MV-4-11 (cell line): ENCODE data around the gene TIMELESS.
"Not testable (repeated sequence)": the region's sequence is repeated elsewhere in the genome, so short reads cannot be mapped to it uniquely, and the experiment has no call there.

Source experiments
- DNase-seq: peaks from one replicate; lab custom pipeline; 2025; lab: John Stamatoyannopoulos, UW

The TIMELESS gene

GRCh38 chr12:56408799-56409417 is 40.3 kb downstream of the TIMELESS start:
- no peak for DNase-seq

- DNase-seq, result not testable (repeated sequence)
Measured at GRCh38 chr12:56404227-56404626, 45.0 kb downstream of the TIMELESS start.

DNA sequence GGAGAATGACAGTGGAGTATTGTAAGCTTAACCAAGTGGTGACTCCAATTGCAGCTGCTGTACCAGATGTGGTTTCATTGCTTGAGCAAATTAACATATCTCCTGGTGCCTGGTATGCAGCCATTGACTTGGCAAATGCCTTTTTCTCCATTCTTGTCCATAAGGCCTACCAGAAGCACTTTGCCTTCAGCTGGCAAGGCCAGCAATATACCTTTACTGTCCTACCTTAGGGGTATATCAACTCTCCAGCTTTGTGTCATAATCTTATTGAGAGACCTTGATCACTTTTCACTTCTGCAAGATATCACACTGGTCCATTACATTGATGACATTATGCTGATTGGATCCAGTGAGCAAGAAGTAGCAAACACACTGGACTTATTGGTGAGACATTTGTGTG is 47.6 kb downstream of the TIMELESS start:
- not testable (repeated sequence) for DNase-seq

DNA sequence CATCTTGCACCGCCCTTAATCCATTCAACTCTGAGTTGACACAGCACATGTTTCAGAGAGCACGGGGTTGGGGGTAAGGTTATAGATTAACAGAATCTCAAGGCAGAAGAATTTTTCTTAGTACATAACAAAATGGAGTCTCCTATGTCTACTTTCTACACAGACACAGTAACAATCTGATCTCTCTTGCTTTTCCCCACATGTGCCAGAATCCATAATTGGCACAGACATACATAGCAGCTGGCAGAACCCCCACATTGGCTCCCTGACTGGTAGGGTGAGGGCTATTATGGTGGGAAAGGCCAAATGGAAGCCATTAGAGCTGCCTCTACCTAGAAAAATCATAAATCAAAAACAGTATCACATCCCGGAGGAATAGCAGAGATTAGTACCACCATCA is 48.1 kb downstream of the TIMELESS start:
- DNase-seq, result not testable (repeated sequence)

DNA sequence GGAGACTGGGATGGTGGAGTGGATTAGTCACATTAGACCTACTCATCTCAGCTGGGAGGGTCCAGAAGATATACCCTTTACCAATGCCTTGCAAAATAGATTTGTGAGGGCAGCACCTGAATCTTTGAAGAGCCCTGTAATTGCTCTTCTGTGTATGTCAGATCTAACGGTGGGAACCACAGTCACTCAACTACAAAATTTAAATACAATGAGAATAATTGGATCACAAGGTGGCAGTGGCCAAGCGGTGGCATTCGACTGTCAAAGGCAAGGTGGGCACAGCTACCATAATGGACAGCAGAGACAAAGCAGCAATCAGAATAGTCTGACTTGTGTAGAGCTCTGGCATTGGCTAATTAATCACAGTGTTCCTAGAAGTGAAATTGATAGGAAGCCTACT is 49.8 kb downstream of the TIMELESS start:
- not testable (repeated sequence) for DNase-seq

DNA sequence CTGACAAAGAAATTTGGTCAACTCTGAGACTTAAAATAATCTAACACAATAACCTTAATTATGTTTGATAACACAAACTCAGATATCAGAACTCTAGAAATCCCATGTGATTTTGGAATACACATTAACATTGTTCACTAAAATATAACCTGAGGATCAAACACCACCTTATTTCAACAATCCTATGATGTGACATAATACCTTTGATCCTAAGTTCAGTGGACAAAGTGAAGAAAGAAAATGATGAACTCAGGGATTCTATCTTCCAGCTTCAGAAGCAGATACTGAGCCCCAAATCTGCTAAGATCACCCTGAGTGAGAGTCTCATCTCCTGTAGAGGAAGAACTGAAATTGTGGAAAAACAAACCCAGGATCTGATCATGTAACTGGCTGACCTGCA is 50.9 kb downstream of the TIMELESS start:
- DNase-seq, result no peak

DNA sequence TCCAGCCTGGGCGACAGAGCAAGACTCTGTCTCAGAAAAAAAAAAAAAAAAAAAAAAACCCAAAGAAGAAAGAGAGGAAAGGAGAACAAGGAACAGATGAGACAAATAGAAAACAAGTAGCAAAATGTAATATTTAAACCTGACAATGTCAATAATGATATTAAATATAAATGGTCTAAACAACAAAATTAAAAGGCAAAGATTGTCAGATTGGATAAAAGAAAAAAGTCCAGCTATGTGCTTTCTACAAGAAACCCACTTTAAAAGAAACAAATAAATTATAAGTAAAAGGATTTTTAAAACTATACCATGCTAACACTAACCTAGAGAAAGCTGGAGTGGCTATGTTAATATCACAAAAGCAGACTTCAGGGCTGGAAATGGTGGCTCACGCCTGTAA is 56.9 kb downstream of the TIMELESS start:
- DNase-seq, result no peak

GRCh38 chr12:56391721-56392120 is 57.5 kb downstream of the TIMELESS start:
- DNase-seq, result no peak

DNA sequence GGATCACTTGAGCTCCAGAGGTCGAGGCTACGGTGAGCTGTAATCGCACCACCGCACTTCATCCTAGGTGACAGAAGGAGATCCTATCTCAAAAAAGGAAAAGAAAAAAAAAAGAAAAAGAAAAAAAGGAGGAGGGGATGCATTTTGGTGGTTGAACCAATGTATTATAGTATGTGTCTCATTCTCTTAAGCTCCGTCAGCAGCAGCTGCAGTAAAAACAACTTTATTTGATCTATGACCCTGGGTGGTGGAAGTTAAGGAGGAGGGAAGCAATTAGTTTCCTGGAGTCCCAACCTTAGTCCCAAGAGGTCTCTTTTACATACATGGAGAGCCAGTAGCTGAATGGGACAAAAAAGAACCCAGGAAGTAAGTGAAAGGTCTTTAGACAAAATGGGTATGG is 59.8 kb downstream of the TIMELESS start:
- no peak for DNase-seq

DNA sequence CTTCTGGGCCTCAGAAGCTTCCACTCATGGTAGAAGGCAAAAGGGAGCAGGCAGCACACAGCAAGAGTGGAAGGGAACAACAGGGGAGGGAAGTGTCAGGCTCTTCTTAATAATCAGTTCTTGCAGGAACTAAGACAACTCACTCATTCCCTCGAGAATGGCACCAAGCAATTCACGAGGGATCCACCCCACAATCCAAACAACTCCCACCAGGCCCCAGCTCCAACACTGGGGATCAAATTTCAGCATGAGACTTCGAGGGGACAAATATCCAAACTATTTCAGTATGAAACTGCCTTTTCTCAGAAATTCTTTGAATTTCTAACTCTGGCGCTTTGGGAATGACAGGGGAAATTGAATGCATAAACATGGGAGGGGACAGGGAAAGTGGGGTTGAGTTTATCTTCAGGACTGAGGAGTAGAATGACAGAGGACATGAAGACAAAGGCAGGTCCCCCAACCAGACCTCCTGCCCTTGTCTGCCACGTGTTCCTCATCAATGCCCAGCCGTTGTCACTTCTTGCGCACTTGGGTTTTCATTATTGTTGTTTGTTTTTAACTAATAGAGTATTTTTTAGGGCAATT is 62.0 kb downstream of the TIMELESS start:
- DNase-seq, result no peak

GRCh38 chr12:56385873-56386272 is 63.4 kb downstream of the TIMELESS start:
- DNase-seq, result no peak

GRCh38 chr12:56382611-56383010 is 66.6 kb downstream of the TIMELESS start:
- DNase-seq, result no peak

DNA sequence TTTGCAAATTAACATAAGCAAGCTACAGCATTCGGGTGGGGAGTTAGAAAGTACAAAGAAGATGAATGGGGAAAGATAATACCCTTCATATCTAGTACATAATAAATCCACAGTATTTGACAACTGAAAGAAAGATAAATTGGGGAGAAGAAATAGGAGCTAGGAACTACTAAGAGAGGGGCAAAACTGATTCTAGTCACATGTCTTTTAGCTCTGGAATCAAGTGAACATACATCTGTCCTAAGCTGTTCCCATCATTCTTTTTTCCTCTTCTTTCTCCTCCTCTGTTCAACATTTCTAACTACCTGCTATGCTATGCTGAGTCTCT is 71.3 kb downstream of the TIMELESS start:
- DNase-seq, result no peak

DNA sequence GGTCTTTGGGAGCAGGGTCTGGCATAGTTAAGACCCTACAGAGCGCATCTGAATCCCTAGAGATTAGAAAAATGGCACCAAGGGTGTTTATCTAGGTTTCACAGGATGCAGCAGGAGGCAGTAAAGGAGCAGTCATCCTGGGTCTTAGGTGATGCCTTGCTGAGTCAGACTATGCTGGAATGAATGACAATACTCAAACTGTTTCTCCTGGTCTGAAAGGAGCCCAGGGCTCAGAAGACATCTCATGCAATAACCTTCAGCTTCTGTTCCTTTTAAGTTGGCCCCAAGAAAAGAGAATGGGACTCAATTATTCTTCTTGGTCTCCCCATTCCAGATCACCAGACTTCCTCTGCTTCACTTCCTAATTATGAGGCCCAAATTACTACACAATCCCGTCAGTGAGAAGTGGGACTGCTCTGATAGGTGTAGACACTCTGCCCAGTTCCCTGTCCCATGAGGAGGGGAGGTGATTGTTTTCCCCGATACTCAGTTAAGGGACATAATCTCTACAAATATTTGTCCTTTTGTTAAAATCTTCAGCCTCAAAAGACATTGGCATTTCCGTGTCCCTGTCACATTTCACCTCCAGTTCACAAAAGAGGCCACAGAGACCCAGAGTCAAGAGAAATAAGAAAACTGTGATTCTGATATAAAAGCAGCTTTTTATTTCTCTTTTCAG is 71.8 kb downstream of the TIMELESS start:
- no peak for DNase-seq

GRCh38 chr12:56375598-56376434 is 73.4 kb downstream of the TIMELESS start:
- peak; percentile 47 for DNase-seq

DNA sequence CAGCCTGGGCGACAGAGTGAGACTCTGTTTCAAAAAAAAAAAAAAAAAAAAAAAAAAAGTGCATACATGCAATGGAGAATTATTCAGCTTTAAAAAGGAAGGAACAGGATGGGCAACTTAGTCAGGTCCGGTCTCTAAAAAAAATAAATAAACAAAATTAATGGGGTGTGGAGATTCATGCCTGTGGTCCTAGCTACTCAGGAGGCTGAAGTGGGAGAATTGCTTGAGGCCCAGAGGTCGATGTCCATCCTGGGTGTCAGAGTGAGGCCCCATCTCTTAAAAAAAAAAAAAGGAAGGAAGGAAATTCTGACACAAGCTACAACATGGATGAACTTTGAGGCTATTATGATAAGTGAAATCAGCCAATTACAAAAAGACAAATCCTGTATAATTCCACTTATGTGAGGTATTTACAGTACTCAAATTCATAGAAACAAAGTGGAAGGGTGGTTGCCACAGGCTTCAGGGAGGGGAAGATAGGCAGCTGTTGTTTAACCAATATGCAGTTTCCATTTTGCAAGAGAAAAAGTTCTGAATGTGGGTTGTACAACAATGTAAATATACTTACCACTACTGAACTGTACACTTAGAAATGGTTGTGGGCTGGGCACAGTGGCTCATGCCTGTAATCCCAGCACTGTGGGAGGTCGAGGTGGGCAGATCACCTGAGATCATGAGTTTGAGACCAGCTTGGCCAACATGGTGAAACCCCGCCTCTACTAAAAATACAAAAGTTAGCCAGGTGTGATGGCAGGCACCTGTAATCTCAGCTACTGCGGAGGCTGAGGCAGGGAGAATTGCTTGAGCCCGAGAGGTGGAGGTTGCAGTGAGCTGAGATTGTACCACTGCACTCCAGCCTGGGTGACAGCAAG is 74.3 kb downstream of the TIMELESS start:
- DNase-seq, result peak; percentile 49

DNA sequence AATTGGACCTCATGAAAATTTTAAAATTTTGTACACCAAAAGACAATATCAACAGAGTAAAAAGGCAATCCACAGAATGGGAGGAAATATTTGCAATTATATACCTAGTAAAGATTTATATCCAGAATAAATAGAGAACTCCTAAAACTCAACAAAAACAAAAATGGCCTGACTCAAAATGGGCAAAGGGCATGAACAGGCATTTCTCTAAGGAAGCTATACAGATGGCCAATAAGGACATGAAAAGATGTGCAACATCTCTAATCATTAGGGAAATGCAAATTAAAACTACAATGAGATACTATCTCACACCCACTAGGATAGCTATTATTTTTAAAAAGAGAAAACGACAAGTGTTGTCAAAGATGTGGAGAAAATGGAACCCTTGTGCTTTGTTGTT is 75.7 kb downstream of the TIMELESS start:
- DNase-seq, result no peak

DNA sequence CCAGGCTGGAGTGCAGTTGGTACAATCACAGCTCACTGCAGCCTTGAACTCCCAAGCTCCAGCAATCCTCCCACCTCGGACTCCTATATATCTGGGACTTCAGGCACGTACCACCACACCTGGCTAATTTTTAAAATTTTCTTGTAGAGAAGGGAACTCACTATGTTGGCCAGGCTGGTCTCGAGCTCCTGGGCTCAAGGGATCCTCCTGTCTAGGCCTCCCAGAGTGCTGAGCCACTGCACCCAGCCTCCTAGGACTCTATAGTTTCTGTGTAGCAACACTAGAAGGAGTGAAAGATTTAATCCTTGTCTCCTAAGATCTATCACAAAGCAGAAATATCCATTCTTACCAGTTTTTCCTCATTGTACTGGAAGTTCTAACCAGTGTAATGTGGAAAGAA is 82.3 kb downstream of the TIMELESS start:
- no peak for DNase-seq
